ENCODE data around the gene CNN3.

GRCh38 chr1:94925561-94926125 is 1.3 kb downstream of the CNN3 start:
- TF ChIP-seq CTCF (IDR thresholded peaks at IDR 0.05; ENCODE audit: low read depth, low read length) (no peak), POLR2A (IDR thresholded peaks at IDR 0.05; ENCODE audit: extremely low read depth, insufficient read length) (no peak)
